ENCODE measurements around the gene LYPD5.

DNA sequence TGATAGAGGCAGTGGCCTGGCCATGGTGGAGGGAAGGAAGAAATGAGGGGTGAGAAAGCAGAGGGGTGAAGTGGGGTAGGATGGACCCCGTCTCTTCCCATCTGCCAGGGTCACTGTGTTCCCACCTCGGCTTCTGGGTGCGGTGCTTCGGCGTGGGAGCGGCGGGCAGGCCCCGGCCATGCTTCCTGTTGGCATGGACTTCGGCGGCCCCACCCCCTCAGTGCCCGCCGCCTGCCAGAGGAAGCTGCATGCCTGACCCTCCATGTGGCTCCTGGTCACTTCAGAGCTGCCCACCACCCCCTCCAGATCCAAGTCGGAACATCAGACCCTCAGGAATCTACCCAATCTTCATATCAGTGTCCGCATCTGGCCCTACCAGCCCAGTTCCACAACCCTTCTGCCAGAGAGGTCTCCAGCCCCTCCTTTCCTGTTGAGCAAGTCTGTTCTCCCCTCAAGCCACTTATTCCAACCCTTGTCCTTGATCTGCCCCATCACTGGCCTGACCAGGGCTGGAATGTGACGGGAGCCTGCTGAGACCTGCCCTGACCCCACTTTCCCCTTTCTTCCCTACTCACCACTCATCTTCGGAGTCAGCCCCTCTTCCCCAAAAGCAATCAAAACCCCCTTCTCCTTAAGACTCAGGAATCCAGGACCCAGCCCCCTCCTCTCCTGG is 23.0 kb downstream of the LYPD5 start:
- TF ChIP-seq, protein P1, sequence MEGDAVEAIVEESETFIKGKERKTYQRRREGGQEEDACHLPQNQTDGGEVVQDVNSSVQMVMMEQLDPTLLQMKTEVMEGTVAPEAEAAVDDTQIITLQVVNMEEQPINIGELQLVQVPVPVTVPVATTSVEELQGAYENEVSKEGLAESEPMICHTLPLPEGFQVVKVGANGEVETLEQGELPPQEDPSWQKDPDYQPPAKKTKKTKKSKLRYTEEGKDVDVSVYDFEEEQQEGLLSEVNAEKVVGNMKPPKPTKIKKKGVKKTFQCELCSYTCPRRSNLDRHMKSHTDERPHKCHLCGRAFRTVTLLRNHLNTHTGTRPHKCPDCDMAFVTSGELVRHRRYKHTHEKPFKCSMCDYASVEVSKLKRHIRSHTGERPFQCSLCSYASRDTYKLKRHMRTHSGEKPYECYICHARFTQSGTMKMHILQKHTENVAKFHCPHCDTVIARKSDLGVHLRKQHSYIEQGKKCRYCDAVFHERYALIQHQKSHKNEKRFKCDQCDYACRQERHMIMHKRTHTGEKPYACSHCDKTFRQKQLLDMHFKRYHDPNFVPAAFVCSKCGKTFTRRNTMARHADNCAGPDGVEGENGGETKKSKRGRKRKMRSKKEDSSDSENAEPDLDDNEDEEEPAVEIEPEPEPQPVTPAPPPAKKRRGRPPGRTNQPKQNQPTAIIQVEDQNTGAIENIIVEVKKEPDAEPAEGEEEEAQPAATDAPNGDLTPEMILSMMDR (IDR thresholded peaks at IDR 0.05) = no peak
- TF ChIP-seq REST (IDR thresholded peaks at IDR 0.05; ENCODE audit: insufficient read depth in 1 of 2, low read depth in 2 of 2, low read length in 1 of 2) (no peak), POLR2AphosphoS5 (IDR thresholded peaks at IDR 0.05; ENCODE audit: low read depth, low read length) (no peak), SIN3A (IDR thresholded peaks at IDR 0.05; ENCODE audit: borderline replicate concordance, insufficient read depth, low read depth, low read length) (no peak)
